NAMALWA (cell line): ENCODE measurements around the gene STX16.

Experiments used
- DNase-seq: peaks from one replicate; pipeline ENCODE4 v3.0.0-alpha.2; 2015; ENCODE audit warnings: low spot score

STX16 gene

GRCh38 chr20:58652606-58653294 is 1.7 kb downstream of the STX16 start:
- DNase-seq = peak; percentile 30

- DNase-seq = no peak
Measured at GRCh38 chr20:58654337-58654736, 3.3 kb downstream of the STX16 start.

GRCh38 chr20:58655328-58656107 is 4.4 kb downstream of the STX16 start:
- no peak for DNase-seq

GRCh38 chr20:58656831-58657230 is 5.7 kb downstream of the STX16 start:
- no peak for DNase-seq

GRCh38 chr20:58657262-58657661 is 6.2 kb downstream of the STX16 start:
- DNase-seq = no peak

GRCh38 chr20:58657986-58658385 is 6.9 kb downstream of the STX16 start:
- DNase-seq = no peak

- no peak for DNase-seq
Measured at GRCh38 chr20:58658760-58659159, 7.7 kb downstream of the STX16 start.

GRCh38 chr20:58659841-58660240 is 8.8 kb downstream of the STX16 start:
- no peak for DNase-seq

- DNase-seq = no peak
Measured at GRCh38 chr20:58660855-58661597, 9.9 kb downstream of the STX16 start.

- no peak for DNase-seq
Measured at GRCh38 chr20:58661598-58662473, 10.8 kb downstream of the STX16 start.

GRCh38 chr20:58664331-58664730 is 13.2 kb downstream of the STX16 start:
- no peak for DNase-seq

GRCh38 chr20:58664883-58665282 is 13.8 kb downstream of the STX16 start:
- DNase-seq = no peak

GRCh38 chr20:58665606-58666005 is 14.5 kb downstream of the STX16 start:
- no peak for DNase-seq

- no peak for DNase-seq
Measured at GRCh38 chr20:58666702-58667101, 15.6 kb downstream of the STX16 start.

- DNase-seq = no peak
Measured at GRCh38 chr20:58667975-58668374, 16.9 kb downstream of the STX16 start.

- no peak for DNase-seq
Measured at GRCh38 chr20:58668901-58669286, 17.8 kb downstream of the STX16 start.

- DNase-seq = no peak
Measured at GRCh38 chr20:58669287-58670006, 18.4 kb downstream of the STX16 start.

GRCh38 chr20:58670102-58670501 is 19.0 kb downstream of the STX16 start:
- DNase-seq = no peak

- DNase-seq = no peak
Measured at GRCh38 chr20:58670659-58671058, 19.6 kb downstream of the STX16 start.

GRCh38 chr20:58673119-58673518 is 22.0 kb downstream of the STX16 start:
- no peak for DNase-seq

- DNase-seq = no peak
Measured at GRCh38 chr20:58675146-58675584, 24.1 kb downstream of the STX16 start.
